LHCN-M2 (cell line): ENCODE results near the gene HHIPL1. TPM values are rescaled to one million over a fixed set of nuclear protein-coding genes. Genes with fewer than 3 reads are reported as not detected.

Experiments
- DNase-seq: peaks from one replicate; pipeline ENCODE4 v3.0.0-alpha.2; 2012; ENCODE audit warnings: low read depth
- total RNA-seq: library from RNA; depleted of rRNA; stranded (reverse); fragments of >200 nt; gene quantifications from 2 replicates; pipeline ENCODE4 v1.2.3, GENCODE V29; 2014

Gene HHIPL1
- total RNA-seq, 1 experiment from 2014 or later: 0.92 TPM

DNA sequence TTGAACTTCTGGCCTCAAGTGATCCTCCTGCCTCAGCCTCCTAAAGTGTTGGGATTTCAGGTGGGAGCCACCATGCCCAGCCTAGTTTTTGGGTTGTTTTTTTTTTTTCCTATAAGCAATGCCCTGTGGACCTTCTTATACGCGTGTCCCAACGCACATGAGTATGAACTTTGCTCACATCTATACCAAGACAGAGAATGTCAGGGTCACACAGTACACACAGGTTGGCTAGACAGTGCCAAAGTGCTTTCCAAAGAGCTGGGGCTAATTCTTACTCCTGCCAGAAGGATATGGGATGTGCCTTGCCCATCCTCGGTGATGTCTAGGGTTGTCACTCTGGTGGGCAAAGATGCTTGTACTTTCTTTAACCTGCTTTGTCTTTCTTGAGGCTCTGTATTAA, 33.3 kb upstream of the HHIPL1 start:
- no peak for DNase-seq

DNA sequence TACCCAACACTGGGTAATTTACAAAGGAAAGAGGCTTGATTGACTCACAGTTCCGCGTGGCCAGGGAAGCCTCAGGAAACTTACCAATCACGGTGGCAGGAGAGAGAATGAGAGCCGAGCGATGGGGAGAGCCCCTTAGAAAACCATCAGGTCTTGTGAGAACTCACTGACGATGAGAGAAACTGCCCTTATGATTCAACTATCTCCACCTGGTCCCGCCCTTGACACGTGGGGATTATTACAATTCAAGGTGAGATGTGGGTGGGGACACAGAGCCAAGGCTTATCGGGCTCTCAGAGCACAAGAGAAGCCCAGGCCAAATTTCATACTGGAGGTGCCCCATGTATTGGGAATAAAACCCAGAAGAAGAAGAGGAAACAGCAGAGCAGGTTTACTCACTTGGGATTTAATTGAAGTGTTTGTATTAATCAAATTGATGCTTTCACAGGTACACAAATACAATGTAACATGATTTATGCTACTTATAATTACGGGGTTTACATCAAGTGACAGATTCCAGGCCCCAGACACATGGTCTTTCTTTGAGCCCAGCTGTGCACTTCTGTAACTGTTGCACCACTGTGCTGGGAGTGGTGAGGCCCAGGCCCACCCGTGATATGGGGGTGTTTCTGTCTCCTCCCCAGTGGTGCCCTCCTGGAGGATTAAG, 32.7 kb upstream of the HHIPL1 start:
- no peak for DNase-seq

DNA sequence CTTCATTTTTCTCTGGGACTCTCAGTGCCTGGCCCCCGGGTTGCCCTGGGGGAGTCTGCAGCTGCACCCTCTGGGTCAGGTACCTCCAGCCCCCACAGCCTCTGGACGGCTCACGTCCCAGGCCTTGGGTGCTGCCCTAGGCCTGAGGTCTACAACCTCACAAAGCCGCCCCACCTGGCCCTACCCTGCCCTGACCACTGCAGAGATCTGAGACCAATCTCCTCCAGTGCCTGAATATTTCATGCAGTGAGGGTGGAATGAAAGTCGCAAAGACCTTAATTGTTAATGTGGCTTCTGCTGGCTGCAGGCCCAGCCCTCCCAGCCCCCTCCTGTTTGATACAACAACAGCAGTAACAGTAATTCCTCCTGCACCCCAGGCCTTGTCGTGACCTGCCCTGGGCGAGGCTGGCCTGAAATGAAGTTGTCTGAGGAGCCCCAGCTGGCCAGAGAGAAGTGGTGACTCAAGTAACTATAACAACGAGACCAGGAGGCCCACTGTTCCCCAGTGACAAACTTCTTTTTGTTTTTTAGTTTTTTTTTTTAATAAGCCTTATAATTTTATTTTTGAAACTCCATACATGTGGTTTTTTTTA, 32.1 kb upstream of the HHIPL1 start:
- DNase-seq: peak; percentile 9

DNA sequence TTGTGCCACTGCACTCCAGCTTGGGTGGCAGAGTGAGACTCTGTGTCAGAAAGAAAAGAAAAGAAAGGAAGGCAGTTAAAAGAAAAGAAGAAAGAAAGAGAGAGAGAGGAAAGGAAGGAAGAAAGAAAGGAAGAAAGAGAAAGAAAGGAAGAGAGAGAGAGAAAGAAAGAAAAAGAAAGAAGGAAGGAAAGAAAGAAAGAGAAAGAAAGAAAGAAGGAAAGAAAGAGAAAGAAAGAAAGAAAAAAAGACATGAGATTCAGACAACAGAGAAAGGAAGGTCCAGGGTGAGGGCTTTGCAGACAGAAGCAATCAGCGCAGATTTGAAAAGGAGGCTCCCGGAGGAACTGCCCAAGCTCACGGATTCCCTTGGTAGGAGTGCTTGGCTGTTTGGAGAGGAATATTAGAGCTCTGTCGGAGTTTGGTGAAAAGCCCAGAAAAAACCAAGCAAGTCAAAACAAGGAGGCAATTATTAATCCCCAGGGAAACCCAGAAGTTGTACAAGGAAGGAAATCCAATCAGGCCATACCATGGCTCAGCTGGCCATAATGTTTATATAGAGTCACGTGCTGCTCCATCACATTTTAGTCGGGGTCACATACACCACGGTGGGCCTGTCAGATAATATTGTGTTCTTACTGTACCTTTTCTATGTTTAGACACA, 29.3 kb upstream of the HHIPL1 start:
- no peak for DNase-seq

DNA sequence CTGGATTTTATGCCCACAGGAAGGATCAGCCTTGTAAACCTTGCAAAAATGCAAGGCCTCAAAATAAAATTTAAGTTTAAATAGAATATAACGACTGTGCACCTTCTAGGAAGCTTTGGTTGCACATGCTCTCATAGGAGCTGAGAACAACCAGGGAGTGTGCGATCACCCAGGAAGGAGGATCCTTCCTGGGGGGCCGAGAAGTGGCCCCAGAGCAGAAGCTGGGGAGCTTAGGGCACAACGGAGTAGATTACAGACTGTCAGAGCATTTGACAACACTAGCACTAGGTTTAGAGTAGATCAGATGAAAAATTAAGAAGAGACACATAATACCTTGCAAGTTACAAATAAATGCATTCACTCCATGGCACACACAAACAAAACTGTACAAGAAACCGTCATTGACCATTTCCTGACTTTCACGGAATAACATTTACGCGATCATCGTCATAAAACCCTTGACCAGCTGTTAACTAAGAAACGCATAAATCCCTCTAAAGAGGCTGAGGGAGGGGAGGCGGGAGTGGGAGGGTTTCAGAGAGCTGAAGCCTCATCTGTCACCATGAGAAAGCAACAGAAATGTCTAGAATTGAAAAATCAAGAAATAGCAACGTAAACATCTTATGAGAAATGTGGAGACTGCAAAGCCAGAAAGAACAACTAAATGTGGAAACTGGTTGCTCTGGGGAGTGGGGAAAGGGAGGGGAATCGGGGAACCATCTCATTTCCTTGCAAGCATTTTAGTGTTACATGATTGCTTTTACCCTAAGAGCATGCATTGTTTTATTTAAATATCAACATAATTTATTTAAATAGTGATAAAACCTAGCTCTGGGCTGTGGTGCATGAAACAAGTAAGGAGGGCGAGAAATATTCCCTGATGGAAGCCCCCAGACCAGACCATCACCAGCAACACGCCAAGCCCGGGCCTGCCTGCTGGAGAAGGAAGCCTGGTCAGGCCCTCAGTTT, 27.8 kb upstream of the HHIPL1 start:
- DNase-seq: no peak

DNA sequence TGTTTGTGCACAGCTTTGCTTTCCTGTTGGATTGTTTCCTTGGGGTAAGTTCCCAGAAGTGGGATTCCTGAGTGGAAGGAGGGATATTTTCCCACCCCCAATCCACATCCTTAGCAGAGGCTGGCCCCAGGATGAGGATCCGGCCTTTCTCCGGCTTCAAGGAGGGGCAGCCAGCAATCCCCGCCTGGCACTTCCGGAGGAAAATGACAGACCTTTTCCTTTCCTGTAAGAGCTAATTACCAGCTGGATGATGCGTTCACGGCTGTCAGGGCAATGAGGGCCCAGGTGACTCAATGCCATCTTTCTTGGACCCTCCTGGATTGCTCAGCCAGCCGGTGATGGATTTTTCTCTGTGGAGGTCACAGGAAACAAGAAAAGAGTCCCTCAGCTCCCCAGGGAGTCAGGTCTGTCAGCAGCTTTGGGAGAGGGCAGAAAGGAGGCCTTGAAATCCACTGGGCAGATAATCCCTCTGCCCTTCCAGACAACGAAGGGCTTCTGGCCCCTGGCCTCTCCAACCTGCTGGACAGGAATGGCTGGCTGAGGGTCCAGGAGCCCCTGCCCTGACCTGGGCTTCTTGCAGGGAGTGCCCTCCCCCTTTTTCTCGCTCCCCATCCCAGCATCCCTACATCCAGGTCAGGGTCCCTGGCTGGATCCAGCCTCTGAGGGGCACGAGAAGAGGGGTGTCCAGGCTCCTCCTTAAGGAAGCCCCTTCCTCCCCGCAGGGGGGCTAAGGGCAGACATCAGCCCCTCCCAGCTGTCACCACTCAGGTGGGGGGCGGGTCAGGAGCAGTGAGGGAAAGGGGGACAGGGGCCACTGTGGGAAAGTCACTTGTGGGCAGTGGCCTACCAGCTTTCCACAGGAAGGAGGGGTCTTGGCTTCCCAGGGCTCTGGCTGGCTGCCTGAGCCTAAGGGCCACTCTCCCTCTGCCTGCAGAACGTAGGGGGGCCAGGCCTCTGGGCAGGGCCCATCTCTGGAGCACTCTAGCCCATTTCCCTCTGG, 24.8 kb upstream of the HHIPL1 start:
- no peak for DNase-seq

DNA sequence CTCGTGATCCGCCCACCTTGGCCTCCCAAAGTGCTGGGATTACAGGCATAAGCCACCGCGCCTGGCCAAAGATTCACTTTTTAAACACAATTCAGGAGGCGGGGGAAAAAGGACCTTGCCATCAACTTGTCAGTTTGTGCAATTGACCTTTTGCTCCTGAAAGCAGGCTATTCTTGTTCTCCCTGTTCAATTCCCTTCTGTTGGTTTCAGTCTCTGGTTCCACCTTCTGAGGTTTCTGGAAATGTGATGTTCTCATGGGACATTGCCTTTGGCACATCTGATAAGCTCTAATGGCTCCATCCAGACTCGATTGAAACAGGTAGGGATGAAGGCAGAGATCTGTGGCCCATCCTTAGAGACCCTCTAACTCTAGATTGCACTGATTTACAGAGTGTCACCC, 23.0 kb upstream of the HHIPL1 start:
- no peak for DNase-seq

DNA sequence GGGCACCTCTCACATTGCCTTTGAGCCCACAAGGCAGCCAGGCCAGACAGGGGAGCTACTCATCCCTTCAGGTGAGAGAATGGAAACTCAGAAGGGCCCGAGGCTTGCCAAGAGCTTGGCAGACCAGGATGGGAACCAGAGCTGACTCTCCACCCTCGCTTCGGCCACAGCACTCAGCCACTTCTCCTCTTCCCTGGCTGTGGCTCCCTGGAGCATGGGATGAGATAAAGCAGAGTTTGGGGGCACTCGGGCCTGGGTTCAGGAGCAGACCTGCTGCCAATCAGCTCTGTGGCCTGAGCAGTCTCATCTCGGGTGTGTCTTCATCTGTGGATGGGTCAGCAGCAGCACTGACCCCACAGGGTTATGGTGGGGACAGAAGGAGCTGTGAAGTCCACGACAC, 20.9 kb upstream of the HHIPL1 start:
- DNase-seq: no peak

DNA sequence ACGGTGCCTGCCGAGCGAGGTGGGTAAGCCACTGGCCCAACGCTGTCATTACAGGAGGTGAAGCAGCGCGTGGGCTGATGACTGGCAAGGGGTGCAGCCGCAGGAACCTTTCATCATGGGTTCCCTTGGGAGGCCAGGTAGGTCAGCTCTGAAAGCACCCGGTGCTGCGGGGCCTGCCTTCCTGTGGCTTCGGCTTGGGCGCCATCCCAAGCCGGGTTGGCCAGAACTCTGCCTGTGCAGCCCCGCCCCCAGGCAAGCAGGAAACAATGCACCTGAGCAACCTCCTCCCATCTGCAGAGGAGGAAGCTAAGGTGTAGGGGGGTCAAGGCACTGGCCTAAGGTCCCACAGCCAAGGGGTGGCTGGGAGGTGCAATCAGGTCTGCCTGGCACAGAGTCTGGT, 20.0 kb upstream of the HHIPL1 start:
- no peak for DNase-seq

DNA sequence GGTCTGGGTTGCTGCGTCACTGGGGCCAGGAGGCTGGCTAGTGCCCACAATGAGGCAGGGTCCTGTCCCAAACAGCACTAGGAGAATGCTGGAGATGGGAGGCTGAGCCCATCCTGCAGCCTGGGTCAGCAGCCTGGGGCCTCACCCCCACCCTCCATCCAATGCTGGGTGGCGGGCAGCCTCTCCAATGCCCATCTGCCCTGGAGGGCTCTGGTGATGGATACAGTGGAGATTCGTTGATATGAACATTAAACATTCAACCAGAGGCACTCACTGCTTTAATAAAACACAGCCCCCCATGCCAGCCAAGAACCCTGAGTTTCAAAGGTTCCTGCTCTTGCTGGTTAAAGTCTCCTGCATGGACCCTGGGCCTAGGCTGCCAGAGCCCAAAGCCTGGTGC, 19.5 kb upstream of the HHIPL1 start:
- no peak for DNase-seq

DNA sequence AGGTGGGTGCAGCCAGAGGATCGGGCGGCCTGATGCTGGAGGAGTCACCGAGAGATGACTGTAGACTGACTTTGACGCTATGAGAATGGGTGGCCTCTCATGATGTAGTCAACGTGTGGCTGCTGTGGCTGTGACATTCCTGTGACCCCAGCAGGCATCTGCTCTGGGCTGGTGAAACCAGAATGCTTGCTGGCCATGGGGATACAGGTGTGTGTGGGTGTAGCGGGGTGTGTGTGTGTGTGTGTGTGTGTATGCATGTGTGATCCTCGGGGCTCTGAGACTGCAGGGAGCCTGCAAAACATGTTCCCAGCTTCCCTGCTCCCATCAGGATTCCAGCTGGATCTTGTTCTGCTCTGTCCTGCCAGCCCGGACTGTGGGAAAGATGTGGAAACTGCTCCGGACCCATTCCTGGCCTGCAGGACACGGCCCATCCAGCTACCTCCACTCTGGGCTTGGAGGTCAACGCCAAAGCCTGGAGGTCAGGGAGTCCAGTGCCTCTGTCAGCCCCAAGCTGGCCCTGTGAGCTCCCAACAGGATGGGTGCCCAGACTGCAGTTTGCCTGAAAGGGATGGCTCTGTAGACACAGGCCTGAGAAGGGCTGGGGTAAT, 18.8 kb upstream of the HHIPL1 start:
- no peak for DNase-seq

DNA sequence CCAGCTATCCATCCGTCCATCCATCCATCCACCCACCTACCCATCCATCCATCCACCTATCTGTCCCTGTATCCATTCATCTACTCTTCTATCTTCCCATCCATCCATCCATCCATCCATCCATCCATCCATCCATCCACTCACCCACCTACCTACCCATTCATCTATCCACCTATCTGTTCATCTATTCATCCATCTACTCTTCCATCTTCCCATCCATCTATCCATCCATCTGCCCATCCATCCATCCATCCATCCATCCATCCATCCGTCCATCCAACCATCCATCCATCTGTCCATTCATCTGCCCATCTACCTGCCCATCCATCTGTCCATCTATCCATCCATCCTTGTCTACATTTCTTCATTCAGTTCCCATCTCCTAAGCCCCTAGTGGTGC, 17.8 kb upstream of the HHIPL1 start:
- no peak for DNase-seq

DNA sequence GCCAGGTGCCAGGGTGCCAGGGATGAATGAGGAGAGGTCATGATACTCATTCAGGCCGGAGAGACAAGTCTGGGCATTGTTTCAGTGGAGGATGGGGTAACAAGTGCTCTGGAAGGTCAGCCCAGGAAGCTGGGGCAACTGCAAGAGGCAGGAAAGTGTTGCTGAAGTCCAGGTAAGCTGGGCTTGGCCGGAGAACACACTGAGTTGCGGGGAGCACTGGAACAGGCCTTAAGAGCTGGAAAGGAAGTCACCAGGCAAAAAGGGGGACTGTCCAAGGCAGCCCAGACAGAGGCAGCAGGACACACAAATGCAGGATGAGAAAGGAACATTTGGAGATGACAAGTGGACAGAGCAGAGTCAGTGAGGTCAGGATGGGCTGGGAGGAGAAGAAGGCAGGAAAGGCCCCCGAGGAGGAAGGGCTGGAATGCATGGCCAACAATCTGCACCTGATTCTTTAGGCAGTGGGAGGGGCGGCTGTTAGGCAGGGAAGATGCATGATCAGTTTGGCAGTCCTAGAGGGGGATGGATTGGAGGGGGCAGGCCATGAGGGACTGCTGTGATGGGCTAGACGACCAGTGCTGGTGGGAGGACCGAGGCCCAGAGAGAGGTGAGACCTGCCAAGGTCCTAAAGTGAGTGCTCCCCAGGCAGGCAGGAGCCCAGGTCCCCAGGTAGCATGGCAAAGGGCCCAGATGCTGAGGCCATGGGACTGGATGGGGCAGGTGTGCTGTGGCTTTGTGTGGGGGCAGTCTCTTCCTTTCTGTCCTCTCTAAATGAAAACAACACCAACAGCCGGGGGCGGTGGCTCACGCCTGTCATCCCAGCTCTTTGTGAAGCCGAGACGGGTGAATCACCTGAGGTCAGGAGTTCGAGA, 17.2 kb upstream of the HHIPL1 start:
- DNase-seq: no peak

DNA sequence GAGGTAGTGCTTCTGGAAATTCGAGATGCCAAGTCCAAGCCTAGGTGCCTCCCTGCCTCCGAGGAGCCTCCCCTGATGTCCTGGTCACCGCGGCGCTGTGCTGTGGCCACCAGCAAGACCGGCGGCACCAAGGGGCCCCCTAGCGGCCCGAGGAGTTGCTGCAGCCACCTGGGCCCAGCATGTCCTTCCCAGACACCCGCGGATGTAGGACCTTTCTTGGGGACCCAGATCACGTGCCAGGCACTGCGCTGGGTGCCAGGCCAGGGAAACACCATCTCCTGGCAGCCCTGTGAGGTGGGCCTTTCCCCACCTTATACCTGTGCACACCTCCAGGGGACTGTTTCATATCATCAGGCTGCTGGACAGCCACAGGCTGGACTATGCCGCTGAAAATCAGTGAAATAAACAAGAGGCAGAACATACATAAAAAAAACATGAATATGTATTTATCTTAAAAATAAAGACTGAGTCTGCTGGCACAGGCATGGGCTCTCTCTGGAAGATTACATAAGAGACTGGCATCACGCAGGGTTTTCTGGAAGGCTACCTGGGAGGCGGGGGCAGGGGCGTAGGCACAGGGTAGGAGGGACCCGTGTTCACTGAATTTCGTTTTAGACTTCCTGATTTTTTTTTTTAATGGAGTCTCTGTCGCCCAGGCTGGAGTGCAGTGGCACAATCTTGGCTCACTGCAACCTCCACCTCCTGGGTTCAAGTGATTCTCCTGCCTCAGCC, 15.9 kb upstream of the HHIPL1 start:
- peak; percentile 37 for DNase-seq

DNA sequence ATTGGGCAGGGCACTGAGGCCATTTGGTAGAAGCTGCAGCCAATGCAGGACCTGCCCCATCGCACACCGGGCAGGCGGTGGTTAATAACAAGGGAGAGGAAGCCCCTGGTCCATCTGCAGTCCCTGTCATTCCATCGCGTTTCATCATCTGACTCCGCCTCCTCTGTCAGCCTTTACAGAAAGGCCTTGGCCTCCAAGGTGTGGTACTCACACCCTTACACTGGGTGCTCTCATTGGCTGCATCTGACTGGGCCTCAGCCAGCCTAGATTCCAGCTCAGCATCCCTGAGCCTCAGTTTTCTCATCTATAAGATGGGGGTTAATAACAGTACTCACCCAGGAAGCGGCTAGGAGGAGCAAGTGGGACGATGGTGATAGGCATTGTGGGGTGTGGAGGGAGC, 14.7 kb upstream of the HHIPL1 start:
- DNase-seq: no peak

DNA sequence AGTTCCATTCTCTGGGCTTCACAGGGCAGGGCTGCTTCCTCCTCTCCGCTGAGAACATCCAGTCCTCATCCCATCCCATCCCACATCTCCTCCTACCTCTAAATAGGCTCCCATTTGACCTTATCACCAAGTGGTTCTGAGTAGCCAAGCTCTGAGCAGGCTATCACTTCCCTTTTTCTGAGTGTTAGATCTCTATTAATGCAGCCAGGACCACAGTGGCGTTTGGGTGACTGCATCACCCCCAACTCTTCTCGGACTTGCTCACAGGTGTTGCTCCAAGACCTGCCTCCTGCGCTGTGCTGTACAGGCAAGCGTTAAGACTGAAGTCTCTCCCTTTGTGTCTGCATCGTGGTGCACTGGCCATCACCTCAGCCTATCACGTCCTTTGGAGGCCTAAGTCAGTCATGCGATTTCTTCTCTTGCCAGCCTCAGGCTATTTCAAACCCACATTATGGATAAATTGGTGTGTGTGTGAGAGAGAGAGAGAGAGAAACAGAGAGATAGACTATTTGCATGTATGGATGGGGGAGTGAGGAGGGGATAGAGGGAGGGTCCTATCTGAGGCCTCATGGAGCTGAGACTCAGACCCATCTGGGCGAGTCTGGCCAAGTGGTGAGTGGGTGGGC, 12.4 kb upstream of the HHIPL1 start:
- no peak for DNase-seq

DNA sequence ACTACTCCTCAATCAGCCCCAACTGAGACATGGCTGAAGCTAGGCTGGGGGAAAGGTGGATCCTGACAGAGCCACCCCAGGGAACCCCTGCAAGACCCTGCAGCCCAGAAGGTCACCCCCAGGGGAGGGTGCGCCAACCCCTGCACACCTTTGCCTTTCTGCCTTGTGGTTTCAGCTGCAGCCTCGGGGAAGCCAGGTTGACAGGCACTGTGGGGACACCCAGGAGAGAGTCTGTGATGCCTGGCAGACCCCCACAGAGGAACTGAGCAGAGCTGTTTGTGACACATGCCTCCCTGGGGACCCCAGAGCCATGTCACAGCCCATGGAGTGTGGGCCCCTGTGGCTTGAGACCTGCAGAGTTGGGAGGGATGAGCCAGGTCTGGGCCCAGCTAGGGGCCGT, 11.8 kb upstream of the HHIPL1 start:
- DNase-seq: no peak

DNA sequence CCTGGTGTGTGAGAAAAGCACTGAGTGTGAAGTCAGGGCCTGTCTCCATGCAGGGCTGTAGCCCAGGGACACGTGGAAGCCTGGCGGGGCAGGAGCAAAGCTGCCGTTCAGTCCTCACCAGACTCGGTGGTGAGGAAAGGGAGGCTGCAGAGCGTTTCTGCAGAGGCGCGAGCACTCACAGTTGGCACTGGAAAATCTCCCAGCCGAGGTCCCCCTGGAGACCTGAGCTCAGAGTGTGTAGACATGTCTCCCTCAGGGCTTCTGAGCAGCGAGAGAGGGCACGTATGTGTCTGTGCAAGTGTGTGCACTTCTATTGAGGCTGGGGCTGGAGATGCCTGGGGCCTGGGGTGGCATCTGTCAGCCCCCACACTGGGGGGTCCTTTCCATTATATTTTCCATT, 11.0 kb upstream of the HHIPL1 start:
- DNase-seq: no peak
